Activated naive CD4-positive, alpha-beta T cell treated with Interleukin-2 at 50 U/mL for 16 hours (primary cell): ENCODE data around the gene TBC1D22A.

Source experiments
- DNase-seq: peaks from one replicate; pipeline ENCODE4 v3.0.0-alpha.2; 2020

Gene TBC1D22A

GRCh38 chr22:46737976-46738646 lies 24.3 kb upstream of the TBC1D22A start, which contains the start of gene CERK:
Gene CERK (minus strand): TSS chr22:46738252. CDS start chr22:46738148, 104 bp downstream.
- DNase-seq = peak; percentile 71

GRCh38 chr22:46738647-46739093 lies 23.8 kb upstream of the TBC1D22A start:
- no peak for DNase-seq

- peak; percentile 72 for DNase-seq
Observed at GRCh38 chr22:46739094-46739870, 23.2 kb upstream of the TBC1D22A start.

- DNase-seq = no peak
Observed at GRCh38 chr22:46740910-46741780, 21.3 kb upstream of the TBC1D22A start.

- DNase-seq = no peak
Observed at GRCh38 chr22:46741974-46742519, 20.4 kb upstream of the TBC1D22A start.

GRCh38 chr22:46742576-46743221 lies 19.8 kb upstream of the TBC1D22A start:
- no peak for DNase-seq

GRCh38 chr22:46744581-46744980 lies 17.9 kb upstream of the TBC1D22A start:
- no peak for DNase-seq

- DNase-seq = no peak
Observed at GRCh38 chr22:46746192-46746591, 16.3 kb upstream of the TBC1D22A start.

GRCh38 chr22:46746620-46747019 lies 15.8 kb upstream of the TBC1D22A start:
- no peak for DNase-seq

GRCh38 chr22:46747646-46748045 lies 14.8 kb upstream of the TBC1D22A start:
- DNase-seq = no peak

- DNase-seq = no peak
Observed at GRCh38 chr22:46748206-46748907, 14.1 kb upstream of the TBC1D22A start.

- DNase-seq = peak; percentile 56
Observed at GRCh38 chr22:46748908-46749675, 13.4 kb upstream of the TBC1D22A start.

GRCh38 chr22:46749682-46750529 lies 12.5 kb upstream of the TBC1D22A start:
- DNase-seq = peak; percentile 21

- DNase-seq = no peak
Observed at GRCh38 chr22:46750530-46750800, 12.0 kb upstream of the TBC1D22A start.

- no peak for DNase-seq
Observed at GRCh38 chr22:46750863-46751443, 11.5 kb upstream of the TBC1D22A start.

GRCh38 chr22:46752286-46752987 lies 10.0 kb upstream of the TBC1D22A start:
- DNase-seq = no peak

GRCh38 chr22:46752988-46753310 lies 9.5 kb upstream of the TBC1D22A start:
- no peak for DNase-seq

GRCh38 chr22:46753360-46753759 lies 9.1 kb upstream of the TBC1D22A start:
- DNase-seq = no peak

GRCh38 chr22:46753761-46754109 lies 8.7 kb upstream of the TBC1D22A start:
- DNase-seq = no peak
